Activated CD8-positive, alpha-beta T cell treated with anti-CD3 and anti-CD28 coated beads for 36 hours (primary cell): ENCODE data around the gene UMAD1. TPM values are rescaled to one million over a fixed set of nuclear protein-coding genes. Genes with fewer than 3 reads are reported as not detected.

ENCODE experiments used
- ATAC-seq: fragments of 200-7000 bp; cut with Tn5 transposase; one replicate; pipeline ENCODE4 v1.10.0; 2021; ENCODE audit warnings: mild to moderate bottlenecking, moderate library complexity
- CTCF ChIA-PET: fragments of 350-600 bp; sonication (Branson Sonifier 250); formaldehyde crosslinking; loops from one replicate; lab custom pipeline; 2021; ENCODE audit warnings: antibody characterized with exemption; lab: Charles Lee
- POLR2A ChIA-PET: fragments of 350-600 bp; sonication (Branson Sonifier 250); formaldehyde crosslinking; loops from one replicate; lab custom pipeline; 2021; ENCODE audit warnings: antibody characterized with exemption; lab: Charles Lee
- DNase-seq: peaks from one replicate; pipeline ENCODE4 v3.0.0-alpha.2; 2020
- H3K27ac Mint-ChIP-seq: one replicate; pipeline ENCODE4 v1.8.0; 2021; ENCODE audit warnings: mild to moderate bottlenecking, mixed read lengths
- H3K27me3 Mint-ChIP-seq: one replicate; pipeline ENCODE4 v1.8.0; 2021; ENCODE audit warnings: mixed read lengths
- H3K36me3 Mint-ChIP-seq: one replicate; pipeline ENCODE4 v1.8.0; 2021; ENCODE audit warnings: low read depth, mixed read lengths
- H3K4me1 Mint-ChIP-seq: one replicate; pipeline ENCODE4 v1.8.0; 2021; ENCODE audit warnings: low read depth, mixed read lengths
- H3K4me3 Mint-ChIP-seq: one replicate; pipeline ENCODE4 v1.8.0; 2021; ENCODE audit warnings: mild to moderate bottlenecking, moderate library complexity, mixed read lengths
- H3K9me3 Mint-ChIP-seq: one replicate; pipeline ENCODE4 v1.8.0; 2021; ENCODE audit warnings: mixed read lengths
- intact Hi-C: fragments of 100-400 bp; cut with micrococcal nuclease; formaldehyde crosslinking; loops from one replicate; pipeline ENCODE4 v1.10.0; 2022
- total RNA-seq, 2 experiments: library from RNA; stranded (reverse); gene quantifications; one replicate each; pipeline ENCODE4 v1.2.3, GENCODE V29; 2021
- TF ChIP-seq, protein P1 (sequence below): fragments of 200-600 bp; IDR thresholded peaks from one replicate; pipeline ENCODE4 v1.8.0; 2022; ENCODE audit warnings: antibody characterized with exemption, mild to moderate bottlenecking

Gene UMAD1
- total RNA-seq, 2 experiments from 2014 or later: 10.1 to 11.1 TPM

DNA sequence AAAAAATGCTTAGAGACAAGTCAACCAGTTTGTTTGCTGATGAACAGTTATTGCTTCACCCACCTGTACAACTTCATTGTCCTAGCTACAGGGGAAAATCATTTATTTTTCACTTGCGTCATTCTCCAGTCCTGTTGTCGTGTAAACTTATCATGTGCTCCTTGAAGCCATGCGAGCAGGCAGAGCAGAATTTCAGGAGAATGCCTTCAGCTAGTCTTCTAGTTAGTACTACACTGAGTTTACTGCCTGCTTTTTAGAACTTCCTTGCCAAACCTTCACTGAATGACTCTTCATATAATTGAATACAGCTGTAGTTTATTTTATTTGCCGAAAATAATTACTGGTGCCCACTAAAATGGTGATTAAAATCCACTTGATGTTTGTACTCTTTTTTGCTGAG lies 62.3 kb downstream of the UMAD1 start:
- H3K27ac Mint-ChIP-seq: no peak overlapping the region
- peaks cover 28% of the 10 kb centered on the region for H3K4me1 Mint-ChIP-seq
- TF ChIP-seq, protein P1, sequence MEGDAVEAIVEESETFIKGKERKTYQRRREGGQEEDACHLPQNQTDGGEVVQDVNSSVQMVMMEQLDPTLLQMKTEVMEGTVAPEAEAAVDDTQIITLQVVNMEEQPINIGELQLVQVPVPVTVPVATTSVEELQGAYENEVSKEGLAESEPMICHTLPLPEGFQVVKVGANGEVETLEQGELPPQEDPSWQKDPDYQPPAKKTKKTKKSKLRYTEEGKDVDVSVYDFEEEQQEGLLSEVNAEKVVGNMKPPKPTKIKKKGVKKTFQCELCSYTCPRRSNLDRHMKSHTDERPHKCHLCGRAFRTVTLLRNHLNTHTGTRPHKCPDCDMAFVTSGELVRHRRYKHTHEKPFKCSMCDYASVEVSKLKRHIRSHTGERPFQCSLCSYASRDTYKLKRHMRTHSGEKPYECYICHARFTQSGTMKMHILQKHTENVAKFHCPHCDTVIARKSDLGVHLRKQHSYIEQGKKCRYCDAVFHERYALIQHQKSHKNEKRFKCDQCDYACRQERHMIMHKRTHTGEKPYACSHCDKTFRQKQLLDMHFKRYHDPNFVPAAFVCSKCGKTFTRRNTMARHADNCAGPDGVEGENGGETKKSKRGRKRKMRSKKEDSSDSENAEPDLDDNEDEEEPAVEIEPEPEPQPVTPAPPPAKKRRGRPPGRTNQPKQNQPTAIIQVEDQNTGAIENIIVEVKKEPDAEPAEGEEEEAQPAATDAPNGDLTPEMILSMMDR: no peak
- ChIA-PET CTCF (interaction anchor here (0.5 to 1.4 kb wide), 6 partner anchors 13 to 488 kb away, joined by 3 to 5 read pairs (median 3); no protein-coding TSS in a partner anchor), POLR2A (no interaction called here)
- intact Hi-C loops: no loop called here
- ATAC-seq (no peak), DNase-seq (no peak)
- peaks cover 1% of the 10 kb centered on the region for H3K36me3 Mint-ChIP-seq
- H3K4me3 Mint-ChIP-seq: no peak overlapping the region
- no peaks in the 10 kb centered on the region for H3K27me3 Mint-ChIP-seq
- no peaks in the 10 kb centered on the region for H3K9me3 Mint-ChIP-seq

DNA sequence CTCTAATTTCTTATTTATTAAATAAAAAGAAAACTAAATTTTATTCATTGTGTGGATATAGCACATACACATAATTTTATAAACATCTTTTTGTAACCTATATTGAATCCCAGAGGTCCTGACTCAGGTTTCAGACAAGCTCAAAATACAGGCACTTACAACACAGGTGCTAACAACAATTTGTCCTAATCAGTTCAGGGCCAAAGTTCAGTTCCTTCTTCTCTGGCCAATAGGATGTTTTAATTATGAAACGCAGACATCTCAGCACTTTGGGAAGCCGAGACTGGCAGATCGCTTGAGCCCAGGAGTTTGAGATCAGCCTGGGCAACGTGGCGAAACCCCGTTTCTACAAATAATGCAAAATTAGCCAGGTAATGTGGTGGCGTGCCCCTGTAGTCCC lies 62.9 kb downstream of the UMAD1 start:
- Mint-ChIP-seq H3K9me3 (no peaks in the 10 kb centered on the region), H3K4me1 (peaks cover 26% of the 10 kb centered on the region), H3K4me3 (no peak overlapping the region), H3K36me3 (peaks cover 1% of the 10 kb centered on the region), H3K27ac (no peak overlapping the region), H3K27me3 (no peaks in the 10 kb centered on the region)
- TF ChIP-seq, protein P1: no peak
- ChIA-PET CTCF (interaction anchor here (0.5 to 1.4 kb wide), 4 partner anchors 12 to 58 kb away, joined by 3 to 4 read pairs (median 3); no protein-coding TSS in a partner anchor), POLR2A (no interaction called here)
- intact Hi-C loops: no loop called here
- DNase-seq (no peak), ATAC-seq (no peak)

DNA sequence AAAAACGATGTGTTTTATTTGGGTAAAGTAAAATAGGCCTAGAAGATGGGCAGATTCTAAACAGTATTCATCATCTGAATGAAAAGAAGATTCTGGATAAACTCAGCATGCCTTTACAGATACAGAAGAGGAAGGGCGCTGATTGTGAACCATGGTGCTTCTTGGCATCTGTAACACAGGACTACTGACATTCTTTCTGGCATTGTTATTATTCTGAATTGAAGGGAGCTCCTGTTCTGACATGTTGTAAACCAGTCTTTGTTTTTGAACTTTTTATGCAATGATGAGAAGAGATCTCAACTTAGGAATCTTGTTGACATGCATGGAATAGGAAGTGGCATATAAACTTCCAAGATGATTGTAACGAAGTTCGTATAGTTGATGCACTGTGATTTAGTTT lies 64.3 kb downstream of the UMAD1 start:
- Mint-ChIP-seq H3K4me3 (no peak overlapping the region), H3K4me1 (peaks cover 22% of the 10 kb centered on the region), H3K36me3 (peaks cover 1% of the 10 kb centered on the region), H3K9me3 (no peaks in the 10 kb centered on the region), H3K27me3 (no peaks in the 10 kb centered on the region), H3K27ac (no peak overlapping the region)
- TF ChIP-seq, protein P1: no peak
- ATAC-seq (no peak), DNase-seq (no peak)
- CTCF ChIA-PET: interaction anchor here (1.4 kb wide), 1 partner anchor 13 kb away, joined by 4 read pairs; no protein-coding TSS in a partner anchor
- POLR2A ChIA-PET: no interaction called here
- intact Hi-C loops: no loop called here

DNA sequence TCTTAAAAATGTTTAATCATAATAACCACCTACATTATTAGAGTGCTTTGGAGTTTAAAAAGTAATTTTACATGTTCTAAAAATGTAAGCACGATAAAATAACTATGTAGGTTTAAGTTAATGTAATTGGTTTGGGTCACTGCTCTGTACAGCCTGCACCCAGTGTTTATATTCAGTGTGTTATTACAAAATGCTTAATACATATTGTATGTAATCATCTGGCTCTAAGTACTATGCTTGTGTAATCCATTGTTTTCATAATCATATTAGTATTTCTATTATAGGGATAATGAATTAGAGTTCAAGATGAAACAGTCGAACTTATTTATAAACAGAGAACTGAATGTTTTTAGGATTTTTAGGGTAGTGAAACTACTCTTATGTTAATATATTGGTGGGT lies 64.8 kb downstream of the UMAD1 start:
- H3K4me3 Mint-ChIP-seq: no peak overlapping the region
- no peak for ATAC-seq
- intact Hi-C loops: no loop called here
- no peak for DNase-seq
- H3K9me3 Mint-ChIP-seq: no peaks in the 10 kb centered on the region
- no peaks in the 10 kb centered on the region for H3K27me3 Mint-ChIP-seq
- peaks cover 20% of the 10 kb centered on the region for H3K4me1 Mint-ChIP-seq
- H3K27ac Mint-ChIP-seq: no peak overlapping the region
- POLR2A ChIA-PET: no interaction called here
- TF ChIP-seq, protein P1: no peak
- no peaks in the 10 kb centered on the region for H3K36me3 Mint-ChIP-seq
- CTCF ChIA-PET: no interaction called here

DNA sequence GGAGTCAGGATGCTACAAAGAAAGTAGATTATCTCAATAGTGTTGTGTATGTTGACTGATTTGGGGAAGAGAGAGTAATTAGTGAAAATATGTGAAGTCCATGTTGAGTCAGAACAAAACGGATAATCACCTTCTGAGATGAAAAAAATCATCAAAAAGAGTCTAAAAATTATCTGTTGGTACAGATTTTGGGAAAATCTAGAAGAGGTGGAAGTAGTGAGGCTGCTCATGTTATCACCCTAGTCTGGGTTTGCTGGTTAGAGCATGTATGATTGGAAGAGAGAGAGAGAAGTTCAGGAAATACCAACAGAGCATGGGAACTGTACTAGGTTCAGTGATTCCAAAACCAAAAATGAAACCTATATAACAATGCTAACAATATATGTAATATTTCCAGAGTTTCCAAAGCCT lies 65.6 kb downstream of the UMAD1 start:
- Mint-ChIP-seq H3K4me3 (no peak overlapping the region), H3K27ac (no peak overlapping the region), H3K9me3 (no peaks in the 10 kb centered on the region), H3K27me3 (no peaks in the 10 kb centered on the region), H3K36me3 (no peaks in the 10 kb centered on the region), H3K4me1 (peaks cover 20% of the 10 kb centered on the region)
- ChIA-PET POLR2A (no interaction called here), CTCF (no interaction called here)
- intact Hi-C loops: no loop called here
- TF ChIP-seq, protein P1: no peak
- DNase-seq (no peak), ATAC-seq (no peak)
